GM20431 (cell line): ENCODE results near the gene GRM7.

Experiments used
- in situ Hi-C: fragments of 300-500 bp; cut with MseI, MboI; formaldehyde crosslinking; loops from one replicate; pipeline ENCODE4 v1.15.0; 2020; ENCODE audit warnings: low sequenced_read_pairs; ENCODE audit not compliant: unreplicated experiment

GRM7 gene

DNA sequence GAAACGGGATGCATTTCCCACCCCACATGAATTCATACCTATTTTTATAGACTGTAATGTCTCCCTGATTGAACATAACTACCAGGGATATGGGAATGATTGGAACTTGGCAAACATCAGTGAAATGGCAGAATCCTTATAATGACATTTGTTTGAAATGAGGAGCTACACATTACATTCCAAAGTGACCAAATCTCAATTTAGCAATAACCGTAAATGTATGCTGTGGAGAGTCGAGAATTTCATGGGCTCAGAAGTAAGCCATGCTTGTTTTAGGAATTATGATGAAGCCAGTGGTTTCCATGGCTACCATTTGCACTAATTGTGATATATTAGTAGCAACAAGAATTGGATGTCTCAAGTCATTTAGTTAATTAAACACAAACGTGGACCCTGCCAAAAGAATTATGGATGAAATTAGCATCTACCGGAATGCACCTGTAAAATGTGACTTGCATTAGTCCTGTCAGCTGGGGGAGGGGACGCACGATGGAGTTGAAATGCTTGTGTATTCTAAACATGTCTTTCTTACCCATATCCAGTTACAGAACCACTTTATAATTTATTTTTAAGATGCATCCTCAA, 760.2 kb downstream of the GRM7 start:
- in situ Hi-C loops: no loop called here

DNA sequence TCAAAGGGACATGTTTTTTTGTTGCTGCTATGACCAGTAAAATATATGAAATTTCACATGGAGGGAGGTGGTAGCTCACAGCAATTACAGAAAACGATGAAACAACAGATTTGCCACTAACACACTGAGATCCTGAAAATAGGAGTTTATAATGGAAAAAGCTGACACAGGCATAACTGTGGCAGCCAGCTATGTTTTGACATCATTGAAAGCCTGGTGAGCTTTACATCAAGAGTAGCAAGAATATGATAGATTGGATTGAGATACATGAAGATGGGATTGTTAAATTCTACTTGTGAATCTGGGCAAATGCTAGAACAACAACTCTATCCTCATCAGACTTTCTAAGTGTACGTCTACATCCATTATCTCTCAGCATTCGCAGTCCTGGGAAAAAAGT, 760.7 kb downstream of the GRM7 start:
- in situ Hi-C loops: no loop called here

DNA sequence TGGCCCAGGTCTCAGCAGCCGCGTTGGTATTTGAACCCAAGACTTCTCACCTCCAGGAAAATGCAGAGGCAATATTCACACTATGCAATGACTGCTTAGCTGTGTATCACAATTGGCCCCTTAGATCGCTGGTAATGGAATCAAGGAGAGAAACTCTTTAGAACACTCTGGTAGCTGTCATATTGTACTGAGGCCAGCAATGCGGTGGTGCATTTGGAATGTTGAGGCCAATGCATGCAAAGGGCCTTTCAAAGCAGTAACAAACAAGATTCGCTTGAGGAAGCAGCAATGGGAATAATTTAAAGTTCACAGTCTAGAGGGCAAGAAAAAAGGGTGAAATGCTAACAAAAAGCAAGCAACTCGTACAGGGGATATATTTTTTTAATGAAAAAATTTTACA, 764.1 kb downstream of the GRM7 start:
- in situ Hi-C loops: no loop called here

DNA sequence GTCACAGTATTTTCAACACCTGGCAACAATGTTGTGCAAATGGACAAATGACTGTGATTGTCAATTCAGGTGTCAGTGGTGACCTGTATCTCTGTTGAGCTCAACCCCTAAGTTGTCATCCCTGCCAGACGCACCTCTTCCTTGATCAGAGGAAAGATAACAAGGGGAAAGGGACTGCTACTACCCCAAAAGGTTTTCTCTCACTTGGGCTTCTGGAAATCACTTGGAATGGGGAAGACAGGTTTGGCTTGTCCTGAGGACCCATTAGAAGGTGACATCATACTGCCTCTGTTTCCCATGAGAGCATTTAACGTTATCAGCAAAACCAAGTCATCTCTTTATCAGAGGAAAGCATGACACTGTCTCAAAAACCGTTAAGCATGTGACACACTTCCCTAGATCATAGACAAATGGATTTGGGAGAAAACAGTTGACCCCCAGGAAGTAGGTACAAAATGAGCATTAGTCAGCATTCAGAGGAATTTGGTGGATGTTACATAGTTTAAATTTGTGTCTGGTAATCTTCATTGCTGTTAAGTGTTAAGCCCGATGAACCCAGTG, 769.5 kb downstream of the GRM7 start:
- in situ Hi-C loops: no loop called here

DNA sequence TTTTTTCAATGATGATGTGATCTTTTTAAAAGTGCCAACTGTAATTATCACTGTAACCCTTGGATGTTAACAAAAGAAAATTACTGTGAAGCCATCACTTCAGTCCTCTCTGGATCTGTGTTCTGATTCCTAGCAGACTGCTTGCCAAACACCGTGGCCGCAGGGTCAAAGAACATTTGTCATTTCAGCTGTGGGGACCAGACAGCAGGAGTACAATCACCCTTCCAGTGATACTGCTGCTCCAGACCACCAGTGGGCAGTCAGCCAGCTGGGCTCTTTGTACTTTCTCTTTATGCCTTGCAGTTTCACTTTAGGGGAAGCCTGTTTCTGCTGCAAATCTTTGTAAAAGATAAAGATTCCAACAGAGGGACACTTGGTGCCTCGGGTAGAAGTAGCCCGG, 770.0 kb downstream of the GRM7 start:
- in situ Hi-C loops: no loop called here

DNA sequence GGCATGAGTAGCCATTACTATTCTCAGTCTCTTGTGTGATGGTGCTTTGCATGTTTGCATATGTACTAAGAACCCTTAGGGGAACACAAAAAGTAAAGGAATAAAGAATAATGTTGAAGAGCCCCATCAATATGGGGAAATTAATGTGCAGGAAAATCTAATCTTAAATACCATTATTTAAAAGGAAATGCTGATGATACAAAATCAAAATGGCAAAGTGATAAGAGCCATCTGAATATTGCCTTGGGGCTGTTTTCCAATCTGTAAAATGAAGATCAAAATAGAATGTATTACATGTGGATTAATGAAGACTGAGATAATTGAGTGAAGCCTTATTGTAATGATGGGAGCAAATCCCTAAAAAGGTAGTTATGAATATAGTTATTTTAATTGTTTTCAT, 771.4 kb downstream of the GRM7 start:
- in situ Hi-C loops: no loop called here

DNA sequence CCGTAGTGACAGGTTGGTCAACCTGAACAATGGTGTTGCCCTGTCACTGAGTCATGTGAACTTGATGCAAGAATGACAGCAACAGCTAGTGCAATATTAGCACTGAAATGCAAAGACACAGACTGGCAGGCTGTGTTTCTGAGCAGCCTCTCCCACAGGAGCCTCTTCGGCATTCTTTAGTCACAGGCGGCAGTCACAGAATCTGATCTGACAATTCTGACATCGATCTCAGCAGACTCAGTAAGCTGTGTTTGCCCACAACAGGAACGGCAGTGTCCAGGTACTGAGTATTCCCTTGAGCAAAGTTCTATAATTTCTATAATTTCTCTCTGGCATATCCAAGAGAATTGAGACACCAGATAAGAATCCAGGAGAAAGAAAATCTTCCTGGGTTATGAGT, 776.8 kb downstream of the GRM7 start:
- in situ Hi-C loops: no loop called here

DNA sequence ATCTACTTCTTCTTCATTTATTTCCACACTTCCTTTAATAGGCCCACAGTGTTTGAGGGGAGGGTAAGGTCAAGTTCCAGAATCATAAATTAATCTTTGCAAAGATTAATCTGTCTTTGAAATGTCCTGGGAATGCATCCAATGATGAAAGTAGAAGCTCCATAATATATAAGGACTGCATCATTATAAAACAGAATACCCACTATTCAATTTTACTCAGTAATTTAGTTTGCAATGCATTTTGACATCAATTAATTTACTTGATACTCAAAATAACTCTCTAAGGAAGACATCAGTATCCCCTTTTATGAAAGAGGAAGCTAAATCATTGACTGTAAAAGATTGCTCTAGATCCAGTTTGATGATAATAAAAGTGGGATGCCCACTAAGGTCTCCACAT, 777.2 kb downstream of the GRM7 start:
- in situ Hi-C loops: no loop called here

DNA sequence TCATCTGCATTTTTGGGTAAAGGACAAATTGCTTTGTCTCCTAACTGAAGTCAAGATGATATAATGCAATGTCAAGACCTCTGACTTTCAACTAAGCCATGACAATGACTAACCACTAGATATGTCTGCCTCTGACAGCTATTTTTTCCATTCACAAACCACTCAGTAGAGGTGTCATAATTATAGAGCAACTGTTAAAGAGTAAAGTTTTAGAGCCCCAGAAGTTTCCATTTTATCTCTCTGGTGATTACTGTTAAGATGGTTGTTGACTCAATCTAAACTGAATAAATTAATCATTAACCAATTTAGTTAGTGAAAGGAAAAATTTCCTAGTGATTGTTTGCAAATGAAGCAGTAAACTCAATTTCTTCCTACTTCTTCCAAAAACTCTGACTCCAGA, 779.9 kb downstream of the GRM7 start:
- in situ Hi-C loops: no loop called here

DNA sequence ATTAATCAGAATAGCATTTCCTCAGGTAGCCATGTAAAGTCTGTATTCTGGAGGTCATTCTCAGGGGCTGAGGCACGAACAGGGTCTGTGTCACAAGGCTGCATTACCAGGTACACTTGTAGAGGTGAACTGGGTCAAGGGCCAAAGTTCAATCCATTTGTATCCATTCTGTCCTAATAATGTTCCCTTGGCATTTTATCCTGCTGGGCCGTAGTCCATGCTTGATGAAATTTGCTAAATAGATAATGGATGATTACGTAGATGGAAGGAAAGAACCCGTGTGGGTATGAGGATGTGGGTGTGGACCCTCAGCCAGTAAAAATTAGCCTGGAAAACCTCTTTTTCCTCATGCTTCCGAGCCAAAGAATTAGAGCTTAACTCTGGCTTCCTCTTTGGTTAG, 785.9 kb downstream of the GRM7 start:
- in situ Hi-C loops: no loop called here

DNA sequence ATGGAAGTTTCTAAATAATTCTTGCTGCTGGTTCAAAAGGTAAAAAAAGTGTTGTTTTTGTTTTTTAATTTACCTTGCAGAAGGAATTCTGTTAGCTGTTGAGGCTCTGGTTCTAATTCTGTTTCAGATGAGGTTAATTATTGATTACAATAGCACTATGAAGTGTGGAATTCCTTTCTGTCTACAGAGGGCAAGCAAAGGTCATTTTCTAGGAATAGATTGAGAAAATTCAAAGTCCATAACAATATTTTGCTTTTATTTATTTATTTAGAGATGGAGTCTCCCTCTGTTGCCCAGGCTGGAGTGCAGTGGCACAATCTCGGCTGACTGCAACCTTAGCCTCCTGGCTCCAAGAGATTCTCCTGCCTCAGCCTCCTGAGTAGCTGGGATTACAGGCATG, 789.6 kb downstream of the GRM7 start:
- in situ Hi-C loops: no loop called here

DNA sequence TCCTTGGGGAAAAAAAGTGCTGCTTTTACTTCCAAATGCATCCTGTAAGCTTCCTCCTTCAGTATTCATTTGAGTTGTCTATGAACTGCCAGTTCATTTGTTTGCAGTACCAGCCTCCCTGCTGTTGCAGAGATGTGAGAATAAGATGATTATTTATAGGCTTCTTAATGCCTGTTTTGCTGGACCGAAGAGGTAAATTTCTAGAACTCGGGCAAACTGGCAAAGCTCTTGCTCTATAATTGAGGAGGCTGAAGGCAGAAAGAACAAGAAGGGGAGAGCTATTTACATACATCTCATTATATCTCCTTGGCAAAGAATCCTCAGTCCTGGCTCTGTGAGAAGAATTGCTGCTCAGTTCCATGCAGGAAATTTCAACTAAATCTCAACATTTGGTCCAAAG, 790.4 kb downstream of the GRM7 start:
- in situ Hi-C loops: no loop called here

DNA sequence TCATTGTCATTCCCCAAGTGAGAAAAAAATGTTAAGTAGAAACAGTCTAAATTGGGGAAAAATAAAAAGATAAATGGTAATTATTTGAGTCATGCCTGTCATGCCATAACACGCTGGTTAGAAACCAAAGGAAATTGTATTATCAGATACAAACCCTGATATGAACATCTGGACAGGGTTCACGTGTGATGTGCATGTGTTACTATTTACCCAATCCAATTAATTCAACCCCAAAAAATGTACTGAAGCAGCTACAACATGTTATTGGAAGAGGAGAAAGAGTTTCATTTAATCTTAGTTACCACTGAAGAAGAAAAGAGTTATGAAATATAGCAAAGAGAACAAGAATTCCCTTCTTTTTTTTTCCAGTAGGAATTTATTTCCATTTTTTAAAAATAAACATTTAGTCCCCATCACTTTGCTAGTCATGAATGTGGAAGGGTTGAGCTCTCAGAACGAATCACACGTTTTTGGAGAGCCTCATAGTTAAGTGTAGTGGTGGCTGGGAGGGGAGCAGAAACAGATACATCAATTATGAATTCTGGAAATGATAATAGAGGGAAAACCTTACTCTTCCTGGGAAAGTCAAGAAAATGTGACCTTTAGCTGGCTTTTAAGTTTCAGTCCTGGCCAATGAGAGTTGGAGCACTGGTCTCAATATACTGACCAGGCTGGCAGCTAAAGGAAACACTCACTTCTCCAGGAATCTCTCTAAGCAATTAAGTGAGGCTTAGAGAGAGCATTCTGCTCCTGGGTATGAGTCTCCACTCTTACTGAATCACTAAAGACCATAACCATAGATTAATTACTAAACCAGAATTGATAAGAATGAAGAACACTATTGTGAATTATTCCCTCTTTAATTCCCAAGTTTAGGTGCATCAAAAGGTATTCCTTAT, 796.5 kb downstream of the GRM7 start:
- in situ Hi-C loops: no loop called here

DNA sequence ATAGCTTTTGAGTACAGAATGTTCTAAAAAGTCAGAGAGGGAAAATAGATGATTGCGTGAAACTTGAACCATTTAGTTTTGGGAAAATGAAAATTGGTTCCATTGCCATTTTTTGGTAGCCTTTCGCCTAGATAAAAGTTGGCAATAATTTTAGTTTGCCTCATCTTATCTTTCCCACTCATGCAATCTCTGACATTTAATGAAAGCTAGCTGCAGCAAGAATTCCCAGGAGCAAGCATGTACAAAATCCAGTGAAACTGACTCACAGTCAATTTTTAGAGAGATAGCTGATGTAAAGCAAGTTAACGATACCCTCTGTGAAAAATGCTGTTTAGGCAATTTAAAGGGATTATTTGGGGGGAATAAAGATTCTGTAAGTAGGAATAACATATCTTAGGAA, 797.4 kb downstream of the GRM7 start:
- in situ Hi-C loops: no loop called here

DNA sequence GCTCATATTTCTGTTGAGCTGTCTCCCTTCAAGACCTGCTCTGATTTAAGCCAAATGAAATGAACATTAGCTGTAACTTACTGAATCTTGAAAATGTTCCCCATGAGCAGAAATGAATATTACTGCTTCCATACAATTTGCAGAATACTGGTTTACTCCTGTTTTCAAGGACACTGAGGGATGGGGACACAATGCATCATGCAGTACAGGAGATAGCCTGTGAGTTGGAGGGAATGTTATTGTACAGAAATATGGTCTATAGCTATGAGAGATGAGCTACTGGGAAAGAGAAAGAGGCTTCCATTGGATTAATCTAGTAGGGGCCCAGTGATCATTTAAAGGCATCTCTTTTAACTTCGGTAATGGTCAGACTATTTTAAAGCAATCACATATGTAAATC, 798.2 kb downstream of the GRM7 start:
- in situ Hi-C loops: no loop called here

DNA sequence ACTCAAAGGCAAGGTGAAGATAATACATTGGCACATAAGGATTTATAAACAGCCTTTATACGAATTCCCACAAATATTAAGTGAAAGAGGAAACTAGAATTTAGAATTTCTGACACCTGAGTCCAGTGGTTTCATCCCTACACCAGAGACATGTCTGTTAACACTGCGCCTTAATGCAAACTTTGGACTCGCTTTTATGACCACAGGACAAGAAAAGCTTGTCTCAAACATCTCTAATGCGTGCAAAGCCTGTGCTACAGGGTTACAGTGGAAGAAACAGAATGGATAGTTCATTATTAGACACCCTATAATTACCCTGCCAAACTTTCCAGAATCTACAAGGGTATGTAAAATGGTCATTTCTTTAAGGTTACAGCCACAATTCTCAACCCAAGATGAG, 802.9 kb downstream of the GRM7 start:
- in situ Hi-C loops: no loop called here

DNA sequence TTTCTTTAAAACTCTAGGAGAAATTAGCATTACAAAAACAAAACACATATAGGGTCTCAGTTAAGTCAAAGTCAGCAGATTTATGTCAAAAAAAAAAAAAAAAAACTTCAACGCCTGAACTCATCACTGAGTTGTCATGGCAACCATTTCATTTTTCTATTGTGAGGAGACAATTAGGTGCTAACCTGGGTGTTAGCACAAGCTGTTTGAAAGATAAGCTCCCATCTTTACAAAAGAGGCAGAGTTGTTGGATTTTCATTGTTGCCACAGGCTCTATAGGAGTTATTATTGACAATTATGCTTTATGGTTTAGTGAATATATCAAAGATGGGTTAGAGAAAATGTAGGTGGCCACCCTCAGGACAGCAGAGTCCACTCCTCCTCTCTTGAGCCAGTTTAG, 806.9 kb downstream of the GRM7 start:
- in situ Hi-C loops: no loop called here

DNA sequence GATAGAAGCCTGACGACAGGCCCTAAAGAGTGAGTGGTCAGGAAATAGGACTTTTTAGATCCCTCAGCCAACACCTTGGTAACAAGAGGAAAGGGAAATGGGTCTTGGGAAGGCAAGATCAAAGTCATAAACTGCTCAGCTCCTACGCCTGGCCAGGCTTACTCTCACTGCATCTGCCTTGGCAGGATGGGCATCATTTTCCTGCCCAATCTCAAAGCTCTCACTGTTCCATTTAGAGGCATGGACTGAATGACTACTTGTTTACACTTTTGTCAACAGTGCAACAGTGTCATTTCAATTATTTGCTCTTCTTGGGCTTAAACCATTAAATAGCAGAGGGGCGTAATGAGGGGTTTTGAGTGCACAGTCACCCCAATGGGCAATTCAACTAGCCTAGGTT, 808.7 kb downstream of the GRM7 start:
- in situ Hi-C loops: no loop called here

DNA sequence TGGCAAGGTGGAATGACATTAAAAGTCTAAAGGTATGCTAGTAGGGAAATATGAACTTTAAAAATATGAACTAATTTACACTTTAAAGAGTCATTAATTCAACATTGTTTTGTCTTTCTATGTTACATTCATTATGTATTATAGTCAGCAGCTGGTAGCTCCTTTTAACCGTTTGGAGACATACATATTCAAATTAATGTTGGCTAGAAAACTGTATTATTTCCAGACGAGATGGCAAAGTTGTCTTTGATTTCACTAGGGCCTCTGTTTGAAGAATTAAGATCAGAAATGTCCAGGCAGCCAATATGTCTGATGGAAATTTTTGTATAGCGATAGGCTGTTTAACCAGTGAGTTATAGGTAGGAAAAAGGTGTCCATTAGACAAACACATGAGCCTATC, 817.6 kb downstream of the GRM7 start:
- in situ Hi-C loops: no loop called here

DNA sequence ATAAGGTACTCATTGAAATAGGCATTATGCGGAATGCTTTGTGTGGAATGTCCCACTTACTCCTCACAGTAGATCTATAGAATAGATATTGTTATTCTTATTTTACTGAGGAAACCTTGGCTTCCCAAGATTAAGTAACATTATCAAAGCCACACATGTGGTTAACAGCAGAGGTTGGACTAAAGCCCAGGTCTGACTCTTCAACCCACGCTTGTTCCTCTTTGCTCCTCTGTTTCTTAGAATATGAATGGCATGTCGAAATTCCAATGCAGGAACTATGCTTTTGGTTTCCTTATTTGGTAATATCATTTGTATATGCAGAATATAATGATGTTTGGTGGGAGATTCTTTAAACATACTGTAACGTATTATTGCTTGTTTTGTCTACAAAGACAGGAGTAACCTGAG, 821.9 kb downstream of the GRM7 start:
- in situ Hi-C loops: no loop called here

DNA sequence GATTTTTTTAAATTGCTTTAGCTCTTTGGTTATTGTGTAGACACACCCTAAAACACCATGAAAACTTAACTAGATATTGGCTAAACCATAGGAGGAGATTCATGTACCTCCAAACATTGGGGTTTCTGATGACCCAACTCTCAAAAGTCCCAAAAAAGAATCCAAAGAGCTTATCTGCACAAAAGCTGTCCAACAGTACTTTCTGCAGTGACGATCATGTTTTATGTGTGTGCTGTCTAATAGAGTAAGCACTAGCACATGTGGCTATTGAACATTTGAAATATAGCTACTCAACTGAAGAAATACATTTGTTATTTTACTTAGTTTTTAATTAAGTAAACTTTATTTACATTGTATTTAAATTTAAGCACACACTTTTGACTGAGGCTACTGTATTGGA, 822.5 kb downstream of the GRM7 start:
- in situ Hi-C loops: no loop called here
